NAMALWA (cell line): ENCODE measurements around the gene ZC4H2.
"Not testable (repeated sequence)": the region's sequence is repeated elsewhere in the genome, so short reads cannot be mapped to it uniquely, and the experiment has no call there.

Experiments
- DNase-seq: peaks from one replicate; pipeline ENCODE4 v3.0.0-alpha.2; 2015; ENCODE audit warnings: low spot score

ZC4H2 gene

GRCh38 chrX:64975989-64976672 lies at the start of gene ZC4H2:
ZC4H2 (minus strand) TSS chrX:64976450; CDS start chrX:64976377, 73 bp downstream.
- DNase-seq, result peak; percentile 78

GRCh38 chrX:65017451-65017850 lies 41.2 kb upstream of the ZC4H2 start:
- no peak for DNase-seq

- no peak for DNase-seq
Observed at GRCh38 chrX:65014230-65014629, 38.0 kb upstream of the ZC4H2 start.

GRCh38 chrX:65009459-65009858 lies 33.2 kb upstream of the ZC4H2 start:
- DNase-seq, result no peak

- not testable (repeated sequence) for DNase-seq
Observed at GRCh38 chrX:65002208-65002607, 26.0 kb upstream of the ZC4H2 start.

- no peak for DNase-seq
Observed at GRCh38 chrX:64996805-64997204, 20.6 kb upstream of the ZC4H2 start.

GRCh38 chrX:64994131-64994798 lies 18.0 kb upstream of the ZC4H2 start:
- no peak for DNase-seq

GRCh38 chrX:64977830-64978229 lies 1.6 kb upstream of the ZC4H2 start:
- no peak for DNase-seq

GRCh38 chrX:64977051-64977450 lies 801 bp upstream of the ZC4H2 start:
- no peak for DNase-seq

- DNase-seq, result no peak
Observed at GRCh38 chrX:64976673-64977040, 407 bp upstream of the ZC4H2 start.

- peak; percentile 45 for DNase-seq
Observed at GRCh38 chrX:64975491-64975890, 759 bp downstream of the ZC4H2 start.

- no peak for DNase-seq
Observed at GRCh38 chrX:64925480-64925879, 50.8 kb downstream of the ZC4H2 start.

GRCh38 chrX:64908121-64908520 lies 68.1 kb downstream of the ZC4H2 start:
- no peak for DNase-seq

GRCh38 chrX:64894454-64895038 lies 81.7 kb downstream of the ZC4H2 start:
- DNase-seq, result peak; percentile 64

- DNase-seq, result peak; percentile 38
Observed at GRCh38 chrX:64885850-64886249, 90.4 kb downstream of the ZC4H2 start.

GRCh38 chrX:64878709-64879108 lies 97.5 kb downstream of the ZC4H2 start:
- DNase-seq, result not testable (repeated sequence)

GRCh38 chrX:64867217-64867616 lies 109.0 kb downstream of the ZC4H2 start:
- no peak for DNase-seq
